Mesothelial cell of epicardium (in vitro differentiated cells): ENCODE data around the gene MAST3. TPM values are rescaled to one million over a fixed set of nuclear protein-coding genes. Genes with fewer than 3 reads are reported as not detected.
A peak's percentile ranks its signal among the peaks of the same experiment; 100 is the strongest.

Experiments
- DNase-seq, 2 experiments: peaks; one replicate each; pipeline ENCODE4 v3.0.0; 2021; ENCODE audit warnings: low spot score in 2 of 2; ENCODE audit not compliant: unreplicated experiment in 2 of 2
- H3K27ac Mint-ChIP-seq: 2 replicates; pipeline ENCODE4 v1.8.0; 2021; ENCODE audit warnings: mixed read lengths
- H3K27me3 Mint-ChIP-seq: 2 replicates; pipeline ENCODE4 v1.8.0; 2021; ENCODE audit warnings: low read depth, mixed read lengths
- H3K36me3 Mint-ChIP-seq: 2 replicates; pipeline ENCODE4 v1.8.0; 2021; ENCODE audit warnings: mixed read lengths
- H3K4me1 Mint-ChIP-seq: 2 replicates; pipeline ENCODE4 v1.8.0; 2021; ENCODE audit warnings: mixed read lengths
- H3K4me3 Mint-ChIP-seq: 2 replicates; pipeline ENCODE4 v1.8.0; 2021; ENCODE audit warnings: mild to moderate bottlenecking, moderate library complexity, mixed read lengths
- H3K9me3 Mint-ChIP-seq: 2 replicates; pipeline ENCODE4 v1.8.0; 2021; ENCODE audit warnings: mixed read lengths
- CTCF ChIP-seq: fragments of 200-600 bp; sonication (generic); IDR thresholded peaks from one replicate; pipeline ENCODE4 v1.5.0; 2021; ENCODE audit warnings: antibody characterized with exemption; ENCODE audit not compliant: unreplicated experiment
- total RNA-seq: library from RNA; stranded (reverse); gene quantifications from 3 replicates; pipeline ENCODE4 v1.2.1, GENCODE V29; 2021

The MAST3 gene
- total RNA-seq, 1 donor from 2014 or later, result 16.0 TPM

- DNase-seq, result no peak
- Mint-ChIP-seq H3K27ac (no peak overlapping the region), H3K9me3 (no peaks in the 10 kb centered on the region), H3K4me1 (peaks cover 4% of the 10 kb centered on the region), H3K4me3 (peak overlapping the region; percentile 69), H3K27me3 (peaks cover 14% of the 10 kb centered on the region), H3K36me3 (no peaks in the 10 kb centered on the region)
- TF ChIP-seq CTCF, result no peak
Measured at GRCh38 chr19:18109341-18109732, 11.8 kb downstream of the MAST3 start.

GRCh38 chr19:18109733-18110608, 12.4 kb downstream of the MAST3 start:
- H3K4me1 Mint-ChIP-seq, result peaks cover 4% of the 10 kb centered on the region
- H3K4me3 Mint-ChIP-seq, result peak overlapping the region; percentile 69
- no peak overlapping the region for H3K27ac Mint-ChIP-seq
- H3K36me3 Mint-ChIP-seq, result no peaks in the 10 kb centered on the region
- TF ChIP-seq CTCF, result no peak
- no peaks in the 10 kb centered on the region for H3K9me3 Mint-ChIP-seq
- peaks cover 12% of the 10 kb centered on the region for H3K27me3 Mint-ChIP-seq
- peak in 1 of 2 experiments; percentile 57 for DNase-seq

- Mint-ChIP-seq H3K27me3 (peaks cover 12% of the 10 kb centered on the region), H3K4me3 (peak overlapping the region; percentile 68), H3K4me1 (peaks cover 4% of the 10 kb centered on the region), H3K36me3 (no peaks in the 10 kb centered on the region), H3K9me3 (no peaks in the 10 kb centered on the region), H3K27ac (no peak overlapping the region)
- no peak for DNase-seq
- TF ChIP-seq CTCF, result no peak
Measured at GRCh38 chr19:18110609-18111232, 13.1 kb downstream of the MAST3 start.

GRCh38 chr19:18112989-18113478, 15.5 kb downstream of the MAST3 start:
- Mint-ChIP-seq H3K27ac (no peak overlapping the region), H3K27me3 (peaks cover 12% of the 10 kb centered on the region), H3K4me3 (no peak overlapping the region), H3K4me1 (peaks cover 9% of the 10 kb centered on the region), H3K9me3 (no peaks in the 10 kb centered on the region), H3K36me3 (no peaks in the 10 kb centered on the region)
- DNase-seq, result peak; percentile 67 to 89
- TF ChIP-seq CTCF, result peak; percentile 54

- Mint-ChIP-seq H3K27ac (no peak overlapping the region), H3K4me3 (no peak overlapping the region), H3K4me1 (peaks cover 13% of the 10 kb centered on the region), H3K36me3 (no peaks in the 10 kb centered on the region), H3K9me3 (no peaks in the 10 kb centered on the region), H3K27me3 (peaks cover 11% of the 10 kb centered on the region)
- no peak for DNase-seq
- no peak for TF ChIP-seq CTCF
Measured at GRCh38 chr19:18113827-18114226, 16.2 kb downstream of the MAST3 start.
